ENCODE measurements around the gene MCF2L2.

GRCh38 chr3:183155499-183155898 lies 272.9 kb downstream of the MCF2L2 start:
- TF ChIP-seq CTCF (tag by site-specific recombination; IDR thresholded peaks at IDR 0.05) (no peak), ZNF530 (tag by site-specific recombination; IDR thresholded peaks at IDR 0.05; ENCODE audit: low read depth) (no peak), ZNF629 (tag by site-specific recombination; IDR thresholded peaks at IDR 0.05) (no peak), ZBTB7A (tag by site-specific recombination; IDR thresholded peaks at IDR 0.05; ENCODE audit: low read depth) (no peak), ZBTB44 (tag by site-specific recombination; IDR thresholded peaks at IDR 0.05) (no peak), ZNF274 (IDR thresholded peaks at IDR 0.05; ENCODE audit: low read length) (no peak), ZNF274 (tag by site-specific recombination; IDR thresholded peaks at IDR 0.05; ENCODE audit: borderline replicate concordance) (no peak), ZNF24 (tag by site-specific recombination; IDR thresholded peaks at IDR 0.05) (no peak)
